NOMO-1 (cell line): ENCODE measurements around the gene COBL.

ENCODE experiments used
- DNase-seq, 2 experiments: peaks; one replicate each; lab custom pipeline; 2025; ENCODE audit not compliant: unreplicated experiment in 2 of 2; lab: John Stamatoyannopoulos, UW

Gene COBL

DNA sequence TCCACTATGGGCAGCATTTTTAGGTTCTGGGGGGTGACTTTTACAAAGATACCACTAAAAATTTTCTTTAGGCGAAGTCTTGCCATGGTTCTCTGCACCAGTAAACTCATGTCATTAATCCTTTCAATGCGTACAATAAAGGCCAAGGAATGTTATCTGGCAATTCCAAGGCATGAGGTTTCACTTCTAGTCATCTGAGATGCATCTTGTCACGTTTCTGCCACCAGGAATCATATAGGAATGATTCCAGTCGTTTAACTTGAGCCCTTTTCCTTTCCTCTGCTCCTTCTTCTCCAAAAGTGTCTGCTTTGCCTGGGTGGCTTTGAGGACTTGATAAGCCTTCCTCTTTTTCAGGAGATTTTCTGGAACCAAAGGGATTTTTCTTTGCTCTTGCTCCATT, 56.8 kb downstream of the COBL start:
- no peak for DNase-seq

DNA sequence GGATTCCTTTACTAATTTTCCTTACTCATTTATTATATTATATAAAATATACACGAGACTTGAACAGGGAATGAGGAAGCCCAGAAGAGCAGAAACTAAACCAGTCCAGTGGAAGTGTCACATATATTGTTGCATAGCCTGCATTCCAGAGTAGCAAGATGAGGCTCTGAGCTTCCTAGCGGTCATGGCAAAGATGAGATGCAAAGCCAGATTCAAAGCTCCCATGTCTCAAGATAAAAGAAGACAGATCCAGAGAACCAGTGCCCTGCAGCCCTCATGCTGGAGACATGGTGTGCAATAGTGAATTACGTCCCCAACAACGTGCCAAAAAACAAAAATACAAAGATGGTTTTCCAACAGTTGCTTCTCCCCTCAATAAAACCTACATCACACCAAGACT, 59.7 kb downstream of the COBL start:
- DNase-seq = no peak

DNA sequence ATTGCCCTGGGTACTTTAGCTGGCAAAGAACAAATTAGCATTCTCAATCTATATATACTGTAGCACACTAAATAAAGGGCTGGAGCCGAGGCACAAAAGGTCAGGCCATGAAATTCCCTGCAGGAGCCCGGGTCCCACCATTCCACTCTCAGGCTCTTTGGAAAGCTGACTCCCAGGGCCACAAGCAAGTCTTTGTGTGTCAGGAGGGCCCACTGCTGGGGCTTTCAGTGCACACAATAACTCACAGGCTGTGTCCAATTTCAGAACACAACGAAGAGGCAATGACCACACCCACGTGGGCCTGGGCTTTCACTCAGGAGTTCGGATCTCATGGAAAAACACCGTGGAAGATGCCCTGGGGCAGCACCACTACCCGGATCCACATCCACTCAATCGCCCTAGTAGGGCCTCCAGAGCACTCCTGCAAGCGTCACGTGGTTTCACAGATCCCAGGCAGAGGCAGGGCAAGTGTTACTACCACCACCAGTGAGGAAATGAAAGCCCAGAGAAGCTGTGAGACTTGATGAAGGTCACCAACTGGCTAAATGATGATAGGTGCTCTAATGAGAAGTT, 60.3 kb downstream of the COBL start:
- DNase-seq = no peak

DNA sequence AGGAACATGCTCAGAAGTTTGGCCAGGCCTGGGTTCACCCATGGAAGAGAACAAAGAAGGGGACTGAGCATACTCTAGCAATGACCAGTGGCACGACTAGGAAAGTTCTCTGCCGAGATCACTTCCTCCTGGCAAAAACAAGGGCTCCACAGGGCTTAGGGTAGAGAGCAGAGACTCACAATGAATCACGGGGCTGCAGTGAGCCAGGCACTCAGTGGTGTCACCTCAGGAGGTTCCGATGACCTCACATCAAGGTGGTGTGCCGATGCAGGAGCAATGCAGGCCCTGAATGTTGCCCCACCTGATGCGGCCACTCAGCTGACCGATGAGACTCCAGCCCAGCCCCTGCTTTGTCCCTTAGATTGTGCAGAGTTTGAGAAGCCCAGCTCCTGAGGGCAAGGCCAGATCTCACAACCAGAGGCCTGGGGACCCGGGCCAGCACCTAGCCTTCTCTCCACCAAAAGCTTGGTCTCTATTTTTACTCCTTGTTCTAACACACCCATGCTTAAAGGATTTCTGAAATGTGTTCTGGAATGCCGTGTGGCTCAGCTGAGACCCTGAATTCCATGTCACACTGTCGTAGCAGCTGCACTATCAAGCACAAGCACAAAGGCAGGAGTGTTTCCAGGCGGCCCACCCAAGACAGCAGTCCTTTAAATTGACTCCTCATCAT, 60.9 kb downstream of the COBL start:
- DNase-seq = no peak

DNA sequence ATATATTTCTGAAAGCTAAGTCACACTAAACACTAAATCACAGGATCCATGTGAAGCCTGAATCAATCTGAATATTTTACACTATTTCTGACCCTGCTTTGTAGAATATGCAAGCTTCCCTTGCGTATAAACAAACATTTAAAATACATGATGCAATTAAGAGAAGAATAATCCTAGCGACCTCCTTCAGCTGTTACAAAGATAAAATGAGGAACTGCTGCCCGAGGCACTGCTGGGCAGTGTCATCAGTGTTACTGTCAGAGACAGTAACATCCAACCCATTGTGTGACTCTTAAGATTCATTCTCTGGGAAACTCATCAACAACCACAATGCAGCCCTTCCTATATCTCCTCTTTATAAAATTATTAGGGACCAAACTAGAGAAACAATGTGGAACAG, 61.6 kb downstream of the COBL start:
- DNase-seq = peak in 1 of 2 experiments; percentile 0

DNA sequence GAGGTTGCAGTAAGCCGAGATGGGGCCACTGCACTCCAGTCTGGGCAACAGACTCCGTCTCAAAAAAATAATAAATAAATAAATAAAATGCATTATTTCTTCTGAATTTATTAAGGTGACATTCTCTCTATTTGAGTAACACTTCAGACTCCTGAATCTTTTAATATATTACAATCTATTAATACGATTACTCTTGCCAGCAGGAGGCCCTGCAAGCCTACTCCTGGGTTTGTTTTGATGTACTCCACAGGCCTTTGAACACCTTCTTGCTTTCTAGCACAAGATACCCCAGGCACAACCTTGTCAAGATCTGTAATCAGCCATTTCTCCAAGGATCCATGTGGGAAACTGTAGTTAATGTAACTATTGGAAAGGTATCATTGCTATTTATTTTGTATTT, 63.5 kb downstream of the COBL start:
- no peak for DNase-seq

DNA sequence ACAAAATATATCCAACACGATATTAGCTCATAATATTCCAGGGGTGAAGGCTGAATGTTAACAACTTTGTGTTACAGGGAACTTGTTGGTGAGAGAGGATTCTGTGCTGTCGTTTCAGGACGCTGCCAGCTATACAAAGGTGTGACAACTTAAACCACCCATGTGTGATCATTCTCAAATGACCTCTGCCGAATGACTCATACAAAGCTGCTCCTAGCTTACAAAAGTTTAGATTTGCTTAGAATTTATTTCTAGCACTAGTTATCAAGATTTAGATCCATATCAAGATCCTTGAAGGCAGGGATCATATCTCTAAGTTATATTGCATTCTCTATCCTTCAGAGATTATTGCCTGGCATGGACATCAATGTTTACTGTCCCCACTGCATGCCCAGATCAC, 65.3 kb downstream of the COBL start:
- DNase-seq = no peak

DNA sequence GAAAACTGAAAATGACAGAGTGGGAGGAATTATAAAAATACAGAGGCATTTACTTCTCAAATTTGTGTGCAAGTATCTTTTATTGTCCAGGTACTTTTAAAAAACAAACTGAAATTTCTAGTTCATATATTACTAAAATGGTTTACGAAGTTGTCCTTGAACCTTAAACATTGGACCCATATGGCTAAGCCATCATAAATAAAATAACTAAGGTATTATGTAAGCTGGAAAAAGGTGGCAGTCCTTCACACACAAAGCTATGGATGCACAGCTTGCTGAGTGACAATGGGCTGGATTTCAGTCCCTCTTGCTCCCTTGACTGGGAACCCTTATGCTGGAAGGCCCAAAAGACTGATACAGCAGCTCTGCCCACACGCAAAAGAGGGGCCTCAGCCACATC, 66.1 kb downstream of the COBL start:
- DNase-seq = no peak

DNA sequence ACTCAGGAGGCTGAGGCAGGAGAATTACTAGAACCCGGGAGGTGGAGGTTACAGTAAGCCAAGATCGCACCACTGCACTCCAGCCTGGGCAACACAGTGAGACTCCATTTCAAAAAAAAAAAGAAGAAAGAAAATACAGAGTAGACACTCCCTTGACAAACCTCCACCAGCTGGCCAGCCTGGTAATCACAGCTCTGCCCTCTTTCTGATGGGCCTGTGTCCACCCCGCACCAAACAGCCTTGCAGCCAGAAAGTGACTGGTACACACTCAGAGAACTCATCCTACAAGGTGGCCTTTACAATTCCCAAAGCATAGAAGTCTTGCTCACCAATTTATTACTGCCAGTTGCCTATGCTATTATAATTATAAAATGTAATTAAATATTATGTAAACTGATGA, 66.6 kb downstream of the COBL start:
- DNase-seq = no peak

DNA sequence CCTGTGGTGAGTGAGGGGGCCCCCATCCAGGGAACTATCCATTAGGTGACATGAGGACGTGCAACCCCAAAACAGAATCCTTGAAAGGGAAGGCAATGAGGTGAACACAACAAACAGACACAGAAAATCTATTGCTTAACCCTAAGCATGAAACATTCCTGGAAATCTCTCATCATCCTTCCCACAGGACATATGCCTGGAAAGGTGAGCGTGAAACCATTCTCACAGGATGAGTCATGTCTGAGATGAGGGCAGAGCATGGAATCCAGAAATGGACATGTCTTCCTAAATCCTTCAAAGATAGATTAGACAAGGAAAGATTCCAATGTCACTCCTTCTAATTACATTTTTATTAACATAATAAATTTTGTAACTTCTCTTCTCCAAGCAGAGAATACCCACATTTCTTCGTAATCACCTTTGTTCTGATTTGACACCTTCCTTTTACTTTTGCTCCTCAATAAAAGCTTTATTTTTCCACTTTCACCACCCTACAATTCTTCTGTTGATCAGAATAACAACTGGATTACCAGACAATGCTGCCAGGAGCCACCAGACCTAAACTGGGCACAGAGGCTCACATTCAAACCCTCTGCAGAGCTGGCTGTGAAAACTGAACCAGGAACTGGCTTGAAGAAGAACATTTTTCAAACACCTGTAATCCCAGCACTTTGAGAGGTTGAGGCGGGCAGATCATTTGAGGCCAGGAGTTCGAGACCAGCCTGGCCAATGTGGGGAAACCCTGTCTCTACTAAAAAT, 67.2 kb downstream of the COBL start:
- DNase-seq = no peak

DNA sequence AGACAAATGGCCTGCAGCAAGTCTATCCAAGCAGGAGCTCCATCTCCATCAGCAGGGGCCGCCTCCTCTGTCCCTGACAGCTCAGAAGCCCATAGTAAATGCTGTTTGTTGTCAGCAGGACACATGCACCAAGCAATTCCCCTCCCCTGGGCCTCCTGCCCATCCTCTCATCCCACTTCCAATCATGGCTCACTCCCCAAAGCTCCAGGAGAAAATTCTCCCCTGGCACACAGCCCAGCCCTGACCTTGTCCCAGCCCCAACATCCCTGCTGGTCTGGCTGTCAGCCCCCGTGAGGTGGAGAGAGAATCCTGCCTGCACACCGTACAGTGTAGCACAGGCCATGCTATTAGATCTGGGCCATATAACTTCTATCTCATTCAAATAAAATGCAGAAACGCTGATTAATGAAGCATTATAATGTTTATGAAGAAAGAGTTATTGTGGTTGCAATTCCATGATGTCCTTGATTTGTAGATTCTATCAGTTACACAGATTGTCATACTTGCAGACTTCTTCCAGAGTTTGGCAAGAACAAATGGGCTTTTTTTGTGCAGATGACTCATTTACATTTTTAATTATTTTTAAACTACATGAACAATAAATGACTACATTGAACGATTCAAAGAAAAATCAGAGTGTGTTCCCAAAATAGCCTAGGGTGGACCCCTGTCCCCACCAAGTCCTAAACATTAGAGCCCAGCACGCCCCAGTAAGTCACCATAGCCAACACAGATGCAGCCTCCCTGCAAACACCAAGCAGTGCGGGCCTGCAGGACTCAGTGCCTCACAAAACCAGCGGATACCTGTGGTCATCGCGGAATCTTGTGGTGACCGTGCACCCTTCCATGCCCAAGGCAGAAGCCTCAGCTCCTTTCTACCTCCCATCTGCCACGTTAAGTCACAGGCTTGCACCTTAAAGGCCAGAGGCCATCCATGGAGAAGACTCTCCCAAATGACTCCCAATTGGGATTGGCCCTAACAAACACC, 70.1 kb downstream of the COBL start:
- DNase-seq = no peak

DNA sequence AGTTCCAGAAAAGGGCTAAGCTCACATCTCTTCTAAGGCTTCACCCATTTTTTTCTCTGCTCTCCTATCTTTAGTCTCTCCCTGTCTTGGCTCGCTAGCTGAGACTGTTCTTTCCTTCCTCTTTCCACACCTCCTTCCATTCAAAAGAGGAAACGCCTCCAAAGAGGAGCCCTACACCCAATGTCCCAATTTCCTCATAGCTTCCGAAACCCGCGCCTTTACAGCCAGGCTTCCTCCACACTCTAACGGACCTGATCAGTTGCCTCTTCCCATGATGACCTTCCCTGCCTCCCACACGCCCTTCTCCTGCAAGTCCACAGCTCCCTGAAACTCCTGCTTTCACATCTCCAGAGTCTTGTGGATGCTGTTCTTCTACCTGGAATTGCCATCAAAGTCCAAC, 71.7 kb downstream of the COBL start:
- no peak for DNase-seq

DNA sequence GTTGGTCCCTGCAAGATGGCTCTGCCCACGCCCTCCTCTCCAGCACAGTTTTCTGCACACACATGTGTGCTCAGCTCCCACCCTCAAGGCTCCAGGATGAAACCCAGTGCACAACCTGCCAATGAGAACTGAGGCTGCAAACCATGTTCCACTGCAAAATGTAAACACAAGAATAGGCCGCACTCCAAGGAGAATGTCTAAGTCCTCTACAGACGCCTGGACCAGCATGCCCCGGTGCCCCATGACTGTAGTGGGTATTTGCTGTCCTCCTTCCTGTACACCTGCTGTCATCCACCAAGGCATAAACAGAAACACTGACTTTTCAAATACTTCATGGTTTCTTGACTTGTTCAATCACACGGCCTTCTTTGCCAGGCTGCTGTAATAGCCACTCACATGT, 72.6 kb downstream of the COBL start:
- no peak for DNase-seq

DNA sequence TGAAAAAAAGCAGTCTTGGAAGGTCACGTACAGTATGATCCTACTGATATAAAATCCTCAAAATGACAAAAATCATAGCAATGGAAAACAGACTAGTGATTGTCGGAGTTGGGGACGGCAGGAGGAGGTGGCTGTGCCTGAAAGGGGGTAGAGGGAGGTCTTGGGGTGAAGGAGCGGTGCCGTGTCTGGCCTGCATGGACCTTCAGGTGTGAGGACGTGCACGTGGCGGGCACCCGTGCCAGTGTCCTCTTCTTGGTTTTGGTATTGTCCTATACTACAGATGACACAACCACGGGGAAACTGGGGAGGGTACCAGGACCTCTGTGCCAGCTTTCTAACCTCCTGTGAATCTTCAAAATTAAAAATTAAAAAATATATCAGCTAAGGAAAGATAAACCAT, 73.0 kb downstream of the COBL start:
- DNase-seq = no peak

DNA sequence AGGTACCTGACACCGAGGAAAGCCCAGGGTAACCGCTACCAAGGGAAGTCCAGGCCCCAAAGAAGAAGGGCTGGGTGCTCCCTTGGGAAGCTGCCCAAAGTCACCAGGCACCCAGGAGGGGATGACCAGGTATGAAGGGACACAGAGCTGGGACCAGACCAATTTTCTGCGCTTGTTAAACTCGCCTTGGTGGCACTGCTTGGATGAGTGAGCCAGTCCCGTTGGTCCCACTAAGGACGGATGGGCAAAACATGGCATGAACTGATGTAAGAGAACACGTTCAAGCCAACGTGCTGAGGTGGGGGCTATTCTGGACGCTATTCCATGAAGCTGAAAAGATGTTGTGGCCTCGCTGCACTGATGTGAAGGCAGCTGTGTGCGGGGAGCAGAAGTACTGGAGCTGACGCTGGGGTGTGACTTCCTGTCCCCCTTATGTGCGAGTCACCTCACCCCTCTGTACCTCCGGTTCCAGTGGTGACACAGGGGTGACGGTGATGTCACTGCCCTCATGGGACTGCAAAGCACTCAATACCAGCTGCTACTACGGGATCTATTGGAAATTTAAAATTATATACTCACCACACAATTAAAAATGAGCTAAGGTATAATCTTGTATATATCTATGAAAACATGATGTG, 73.6 kb downstream of the COBL start:
- no peak for DNase-seq

DNA sequence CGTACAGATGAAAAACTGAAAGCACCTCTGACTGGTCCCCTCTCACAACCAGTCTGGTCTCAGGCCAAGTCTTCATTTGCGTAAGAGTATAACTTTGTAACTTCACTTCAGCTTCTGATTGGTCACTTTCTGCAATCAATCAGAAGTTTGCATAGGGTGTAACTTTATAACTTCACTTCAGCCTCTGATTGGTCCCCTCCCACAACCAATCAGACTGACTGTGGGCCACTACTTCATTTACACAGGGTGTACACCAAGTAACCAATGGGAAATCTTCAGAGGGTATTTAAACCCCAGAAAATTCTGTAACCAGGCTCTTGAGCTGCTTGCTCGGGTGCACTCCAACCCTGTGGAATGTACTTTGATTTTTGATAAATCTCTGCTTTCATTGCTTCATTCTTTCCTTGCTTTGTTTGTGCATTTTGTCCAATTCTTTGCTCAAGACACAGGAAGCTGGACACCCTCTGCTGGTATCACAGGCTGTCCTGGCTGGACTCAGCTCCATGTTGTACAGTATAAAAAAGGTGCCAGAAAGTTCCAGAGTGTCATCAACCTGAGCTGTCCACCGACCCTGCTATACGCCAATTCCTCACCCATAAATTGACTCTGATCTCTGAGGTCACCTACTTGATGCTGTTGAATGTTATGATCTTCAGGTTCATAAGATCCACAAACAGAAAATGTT, 74.5 kb downstream of the COBL start:
- DNase-seq = no peak

DNA sequence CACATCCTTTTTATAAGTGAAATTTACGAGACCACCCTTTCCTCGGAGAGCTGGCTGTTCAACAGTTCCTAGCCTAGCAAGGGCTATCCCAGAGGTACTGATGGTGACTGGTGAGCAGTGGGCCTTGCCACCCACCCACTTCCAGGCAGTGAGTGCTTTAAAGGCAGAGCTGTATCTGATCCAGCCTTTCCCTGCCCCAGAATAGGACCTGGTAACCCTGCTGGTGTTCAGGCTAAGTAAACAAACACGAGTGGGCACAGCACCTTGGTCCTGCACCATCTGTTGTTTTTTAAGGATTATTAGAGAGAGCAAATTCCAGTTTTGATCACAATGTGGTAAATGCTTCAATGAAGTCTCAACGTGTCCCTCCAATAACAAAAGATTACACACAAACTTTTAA, 75.7 kb downstream of the COBL start:
- no peak for DNase-seq

DNA sequence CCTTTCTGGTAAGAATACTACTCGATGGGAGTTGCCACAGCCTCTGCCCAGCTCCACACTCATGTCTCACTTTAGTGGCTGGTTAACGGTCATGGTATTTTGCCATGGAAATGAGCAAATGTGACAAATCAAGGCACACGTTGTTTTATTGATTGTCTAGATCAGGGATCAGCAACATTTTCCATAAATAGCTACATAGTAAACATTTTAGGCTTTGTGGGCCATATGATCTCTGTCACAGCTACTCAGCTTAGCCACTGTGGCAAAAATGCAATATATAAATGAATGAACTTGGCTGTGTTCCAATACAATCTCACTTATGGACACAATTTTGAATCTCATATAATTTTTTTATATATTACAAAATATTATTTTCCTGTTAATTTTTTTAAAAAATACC, 76.9 kb downstream of the COBL start:
- DNase-seq = no peak

DNA sequence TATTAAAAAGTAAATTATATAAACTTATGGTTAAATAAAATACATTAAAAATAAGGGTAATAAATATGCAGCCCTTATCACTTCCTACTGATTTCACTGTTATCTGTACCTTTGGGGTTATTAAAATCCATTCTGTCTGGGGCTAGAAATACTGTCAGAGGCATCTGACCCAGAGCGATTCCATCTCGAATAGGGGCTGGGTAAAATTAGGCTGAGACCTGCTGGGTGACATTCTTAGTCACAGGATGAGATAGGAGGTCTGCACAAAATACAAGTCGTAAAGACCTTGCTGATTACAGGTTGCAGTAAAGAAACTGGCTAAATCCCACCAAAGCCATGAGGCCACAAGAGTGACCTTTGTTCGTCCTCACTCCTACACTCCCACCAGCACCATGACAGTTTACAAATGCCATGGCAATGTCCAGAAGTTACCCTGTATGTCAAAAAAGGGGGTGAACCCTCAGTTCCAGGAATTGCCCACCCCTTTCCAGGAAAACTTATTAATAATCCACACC, 77.6 kb downstream of the COBL start:
- no peak for DNase-seq
